Measurements from ENCODE around the gene CITED2. TPM values are rescaled to one million over a fixed set of nuclear protein-coding genes. Genes with fewer than 3 reads are reported as not detected.

The CITED2 gene
- total and polyA plus RNA-seq, 2 experiments from 2014 or later: 78.5 to 292 TPM

DNA sequence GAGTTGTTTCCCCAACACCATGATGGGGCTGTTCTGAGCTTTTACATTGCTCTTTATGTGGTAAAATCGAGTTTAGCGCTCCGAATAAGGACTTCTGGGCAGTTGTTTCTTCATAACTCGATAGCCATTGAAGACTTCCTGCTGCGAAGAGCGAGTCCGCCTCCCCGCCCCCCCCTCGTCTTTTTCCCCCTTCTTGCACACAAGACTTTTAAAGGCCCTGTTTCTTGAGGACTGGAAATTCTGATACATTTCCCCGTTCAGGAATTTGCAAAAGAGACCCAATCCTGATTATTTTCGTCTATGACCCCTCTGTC, 1.5 kb upstream of the CITED2 start:
- WGBS (ENCODE audit: low lambda C conversion rate, missing lambda C conversion rate): 3% methylated on average over 11 of the region's 11 CpGs
- H3K4me2 ChIP-seq: peak overlapping the region; percentile 80
- peaks cover 33% of the 10 kb centered on the region for H3K79me2 ChIP-seq
- H3K27ac ChIP-seq: peak overlapping the region; percentile 95
- peaks cover 32% of the 10 kb centered on the region for H4K20me1 ChIP-seq (ENCODE audit: insufficient read depth, poor library complexity, severe bottlenecking)
- TF ChIP-seq EZH2 (IDR thresholded peaks at IDR 0.05; ENCODE audit: borderline replicate concordance) (no peak), EZH2phosphoT487 (IDR thresholded peaks at IDR 0.05; ENCODE audit: low read depth, severe bottlenecking, unreplicated experiment) (no peak)
- TF ChIP-seq, protein P1, sequence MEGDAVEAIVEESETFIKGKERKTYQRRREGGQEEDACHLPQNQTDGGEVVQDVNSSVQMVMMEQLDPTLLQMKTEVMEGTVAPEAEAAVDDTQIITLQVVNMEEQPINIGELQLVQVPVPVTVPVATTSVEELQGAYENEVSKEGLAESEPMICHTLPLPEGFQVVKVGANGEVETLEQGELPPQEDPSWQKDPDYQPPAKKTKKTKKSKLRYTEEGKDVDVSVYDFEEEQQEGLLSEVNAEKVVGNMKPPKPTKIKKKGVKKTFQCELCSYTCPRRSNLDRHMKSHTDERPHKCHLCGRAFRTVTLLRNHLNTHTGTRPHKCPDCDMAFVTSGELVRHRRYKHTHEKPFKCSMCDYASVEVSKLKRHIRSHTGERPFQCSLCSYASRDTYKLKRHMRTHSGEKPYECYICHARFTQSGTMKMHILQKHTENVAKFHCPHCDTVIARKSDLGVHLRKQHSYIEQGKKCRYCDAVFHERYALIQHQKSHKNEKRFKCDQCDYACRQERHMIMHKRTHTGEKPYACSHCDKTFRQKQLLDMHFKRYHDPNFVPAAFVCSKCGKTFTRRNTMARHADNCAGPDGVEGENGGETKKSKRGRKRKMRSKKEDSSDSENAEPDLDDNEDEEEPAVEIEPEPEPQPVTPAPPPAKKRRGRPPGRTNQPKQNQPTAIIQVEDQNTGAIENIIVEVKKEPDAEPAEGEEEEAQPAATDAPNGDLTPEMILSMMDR (IDR thresholded peaks at IDR 0.05; ENCODE audit: poor library complexity): no peak
- peak overlapping the region; percentile 41 for H3K4me3 ChIP-seq
- no peaks in the 10 kb centered on the region for H3K27me3 ChIP-seq
- peak overlapping the region; percentile 69 for H2AFZ ChIP-seq
- no peaks in the 10 kb centered on the region for H3K36me3 ChIP-seq (replicated peaks; ENCODE audit: insufficient read depth, low read depth)
- peaks cover 11% of the 10 kb centered on the region for H3K4me1 ChIP-seq (ENCODE audit: insufficient read depth)
- H3K9me3 ChIP-seq (ENCODE audit: low read depth): no peaks in the 10 kb centered on the region
- peak; percentile 49 for DNase-seq (ENCODE audit: low spot score)
- H3K9me2 ChIP-seq (replicated peaks; ENCODE audit: insufficient read depth): no peaks in the 10 kb centered on the region

DNA sequence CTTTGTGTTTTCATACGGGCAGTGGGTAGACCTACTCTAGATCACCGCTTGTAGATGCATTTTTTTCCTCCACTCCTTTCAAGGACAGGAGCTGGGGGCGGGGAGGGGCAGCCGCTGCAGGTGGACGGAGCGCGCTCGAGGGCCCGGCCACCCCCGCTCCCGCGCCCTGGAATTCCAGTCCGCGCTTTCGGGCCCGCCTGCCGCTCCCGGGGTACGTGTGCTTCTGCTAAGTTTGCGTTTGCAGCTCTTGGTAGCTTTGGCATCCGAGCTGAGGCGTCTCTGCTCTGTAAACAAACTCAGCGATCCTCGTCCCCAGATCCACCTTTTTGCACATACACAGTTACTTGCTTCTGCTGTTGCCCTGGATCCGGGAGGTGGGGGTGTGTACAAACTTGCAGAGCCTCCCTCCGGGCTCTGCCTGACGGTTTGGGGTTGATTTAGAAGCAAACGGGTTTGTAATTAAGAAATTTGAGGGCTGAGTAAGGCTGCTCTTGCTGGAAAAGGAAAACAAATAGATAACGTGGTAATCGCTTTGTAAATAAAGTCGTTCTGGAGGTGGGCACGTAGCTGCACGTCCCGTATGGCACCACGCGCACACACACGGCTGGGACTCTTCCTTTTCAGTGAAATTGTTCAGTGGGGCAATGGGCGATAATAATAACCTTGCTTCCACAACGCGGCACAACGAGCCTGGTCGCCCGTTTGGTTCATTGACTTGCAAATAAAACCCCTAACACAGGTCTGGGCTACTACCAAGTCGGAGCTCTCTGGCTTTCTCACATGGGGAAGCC, 973 bp upstream of the CITED2 start:
- Histone ChIP-seq H3K4me3 (peak overlapping the region; percentile 41), H3K27me3 (no peaks in the 10 kb centered on the region), H2AFZ (peak overlapping the region; percentile 75), H3K79me2 (peaks cover 36% of the 10 kb centered on the region), H3K9me2 (replicated peaks; ENCODE audit: insufficient read depth) (no peaks in the 10 kb centered on the region), H3K9me3 (ENCODE audit: low read depth) (no peaks in the 10 kb centered on the region), H3K36me3 (replicated peaks; ENCODE audit: insufficient read depth, low read depth) (no peaks in the 10 kb centered on the region), H3K4me2 (peak overlapping the region; percentile 80), H4K20me1 (ENCODE audit: insufficient read depth, poor library complexity, severe bottlenecking) (peaks cover 32% of the 10 kb centered on the region), H3K4me1 (ENCODE audit: insufficient read depth) (peaks cover 13% of the 10 kb centered on the region), H3K27ac (peak overlapping the region; percentile 97)
- TF ChIP-seq, protein P1 (IDR thresholded peaks at IDR 0.05; ENCODE audit: poor library complexity): peak; percentile 43
- no peak for TF ChIP-seq EZH2 (IDR thresholded peaks at IDR 0.05; ENCODE audit: borderline replicate concordance)
- DNase-seq (ENCODE audit: low spot score): peak; percentile 96
- under 1% methylated on average over 43 of the region's 44 CpGs for WGBS (ENCODE audit: low lambda C conversion rate, missing lambda C conversion rate)

DNA sequence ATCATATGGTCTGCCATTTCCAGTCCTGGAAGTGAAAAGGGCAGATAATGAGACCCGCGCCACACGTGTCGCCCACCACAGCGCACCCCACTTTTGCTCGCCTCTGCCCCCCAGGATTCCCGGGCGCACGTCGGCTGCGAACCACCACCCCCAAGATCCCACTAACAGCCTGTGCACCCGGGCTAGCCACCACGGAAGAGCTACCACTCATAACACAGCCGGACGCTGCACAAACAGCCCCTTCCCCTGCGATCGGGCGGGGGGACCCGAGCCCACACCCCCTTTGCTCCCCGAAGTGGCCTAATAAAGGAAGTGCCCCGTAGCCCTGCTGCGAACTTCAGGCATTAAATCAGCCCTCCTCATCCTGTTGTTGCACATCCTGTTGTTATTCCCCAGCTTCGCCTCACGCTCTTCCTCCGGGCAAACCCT, 506 bp downstream of the CITED2 start:
- H3K27me3 ChIP-seq: no peaks in the 10 kb centered on the region
- peak overlapping the region; percentile 75 for H3K4me3 ChIP-seq
- H3K36me3 ChIP-seq (replicated peaks; ENCODE audit: insufficient read depth, low read depth): no peaks in the 10 kb centered on the region
- no peak for TF ChIP-seq EZH2 (IDR thresholded peaks at IDR 0.05; ENCODE audit: borderline replicate concordance)
- TF ChIP-seq, protein P1 (IDR thresholded peaks at IDR 0.05; ENCODE audit: poor library complexity): no peak
- TF ChIP-seq EZH2phosphoT487 (IDR thresholded peaks at IDR 0.05; ENCODE audit: low read depth, severe bottlenecking, unreplicated experiment): no peak
- H2AFZ ChIP-seq: peak overlapping the region; percentile 10
- WGBS (ENCODE audit: low lambda C conversion rate, missing lambda C conversion rate): 4% methylated on average over 16 of the region's 25 CpGs
- peak overlapping the region; percentile 76 for H3K4me2 ChIP-seq
- peaks cover 32% of the 10 kb centered on the region for H4K20me1 ChIP-seq (ENCODE audit: insufficient read depth, poor library complexity, severe bottlenecking)
- H3K79me2 ChIP-seq: peaks cover 36% of the 10 kb centered on the region
- no peak for DNase-seq (ENCODE audit: low spot score)
- peak overlapping the region; percentile 97 for H3K27ac ChIP-seq
- peaks cover 17% of the 10 kb centered on the region for H3K4me1 ChIP-seq (ENCODE audit: insufficient read depth)
- H3K9me3 ChIP-seq (ENCODE audit: low read depth): no peaks in the 10 kb centered on the region
- H3K9me2 ChIP-seq (replicated peaks; ENCODE audit: insufficient read depth): no peaks in the 10 kb centered on the region

All from hepatocyte (in vitro differentiated cells).